Measurements from ENCODE around the gene PLEKHM1. TPM values are rescaled to one million over a fixed set of nuclear protein-coding genes. Genes with fewer than 3 reads are reported as not detected.
A peak's percentile ranks its signal among the peaks of the same experiment; 100 is the strongest.
"Not testable (repeated sequence)": the region's sequence is repeated elsewhere in the genome, so short reads cannot be mapped to it uniquely, and the experiment has no call there.

The PLEKHM1 gene
- polyA plus RNA-seq, 3 donors from 2014 or later = 7.9 to 34.3 (median 13.6) TPM

GRCh38 chr17:45483591-45484216, 6.8 kb downstream of the PLEKHM1 start:
- H3K4me3 Mint-ChIP-seq; H3K9me3 Mint-ChIP-seq; H3K27me3 Mint-ChIP-seq (ENCODE audit: low read depth in 3 of 3); DNase-seq; H3K36me3 Mint-ChIP-seq: not testable (repeated sequence)
- Mint-ChIP-seq H3K4me1 (peaks cover 24 to 25% of the 10 kb centered on the region in 2 donors), H3K27ac (peak overlapping the region in 1 of 6 donors; percentile 27)

- peaks cover 21% of the 10 kb centered on the region in 2 donors for H3K4me1 Mint-ChIP-seq
- not testable (repeated sequence) for H3K4me3 Mint-ChIP-seq; H3K27ac Mint-ChIP-seq; H3K9me3 Mint-ChIP-seq; H3K36me3 Mint-ChIP-seq; DNase-seq; H3K27me3 Mint-ChIP-seq (ENCODE audit: low read depth in 3 of 3)
Observed at GRCh38 chr17:45483177-45483576, 7.3 kb downstream of the PLEKHM1 start.

GRCh38 chr17:45482317-45482716, 8.2 kb downstream of the PLEKHM1 start:
- not testable (repeated sequence) for H3K4me3 Mint-ChIP-seq

GRCh38 chr17:45475436-45475835, 15.1 kb downstream of the PLEKHM1 start:
- not testable (repeated sequence) for H3K27ac Mint-ChIP-seq; H3K4me3 Mint-ChIP-seq; DNase-seq; H3K9me3 Mint-ChIP-seq; H3K4me1 Mint-ChIP-seq; H3K27me3 Mint-ChIP-seq (ENCODE audit: low read depth in 3 of 3)
- peaks cover 7 to 16% (median 14%) of the 10 kb centered on the region in 3 donors for H3K36me3 Mint-ChIP-seq

More at GRCh38 chr17:45482317-45482716, 8.2 kb downstream of the PLEKHM1 start:
- H3K4me1 Mint-ChIP-seq = peaks cover 13 to 18% of the 10 kb centered on the region in 2 donors
- not testable (repeated sequence) for H3K9me3 Mint-ChIP-seq; H3K27ac Mint-ChIP-seq; H3K36me3 Mint-ChIP-seq; DNase-seq; H3K27me3 Mint-ChIP-seq (ENCODE audit: low read depth in 3 of 3)

- peaks cover 0 to 11% (median 11%) of the 10 kb centered on the region in 3 donors for H3K36me3 Mint-ChIP-seq
- H3K27me3 Mint-ChIP-seq (ENCODE audit: low read depth in 3 of 3); H3K9me3 Mint-ChIP-seq; H3K4me3 Mint-ChIP-seq; H3K4me1 Mint-ChIP-seq; DNase-seq; H3K27ac Mint-ChIP-seq: not testable (repeated sequence)
Observed at GRCh38 chr17:45472249-45472648, 18.3 kb downstream of the PLEKHM1 start.

- peaks cover 0 to 15% (median 12%) of the 10 kb centered on the region in 3 donors for H3K36me3 Mint-ChIP-seq
- not testable (repeated sequence) for H3K27me3 Mint-ChIP-seq (ENCODE audit: low read depth in 3 of 3); H3K9me3 Mint-ChIP-seq
Observed at GRCh38 chr17:45469204-45469563, 21.3 kb downstream of the PLEKHM1 start.

GRCh38 chr17:45468293-45469203, 22.0 kb downstream of the PLEKHM1 start:
- not testable (repeated sequence) for DNase-seq; H3K9me3 Mint-ChIP-seq; H3K27ac Mint-ChIP-seq; H3K4me1 Mint-ChIP-seq; H3K27me3 Mint-ChIP-seq (ENCODE audit: low read depth in 3 of 3); H3K4me3 Mint-ChIP-seq
- H3K36me3 Mint-ChIP-seq = peaks cover 0 to 15% (median 9%) of the 10 kb centered on the region in 3 donors

More at GRCh38 chr17:45469204-45469563, 21.3 kb downstream of the PLEKHM1 start:
- H3K4me1 Mint-ChIP-seq, DNase-seq, H3K4me3 Mint-ChIP-seq: not testable (repeated sequence)
- H3K27ac Mint-ChIP-seq = peak overlapping the region in 1 of 6 donors; percentile 18

GRCh38 chr17:45461524-45462327, 28.8 kb downstream of the PLEKHM1 start:
- peak; percentile 45 to 52 (median 49) for DNase-seq
- not testable (repeated sequence) for H3K9me3 Mint-ChIP-seq; H3K27me3 Mint-ChIP-seq (ENCODE audit: low read depth in 3 of 3)
- peaks cover 8 to 15% (median 9%) of the 10 kb centered on the region in 3 donors for H3K36me3 Mint-ChIP-seq
- peaks cover 19 to 26% of the 10 kb centered on the region in 2 donors for H3K4me1 Mint-ChIP-seq
- peak overlapping the region; percentile 45 to 73 (median 66) for H3K4me3 Mint-ChIP-seq
- H3K27ac Mint-ChIP-seq = peak overlapping the region; percentile 88 to 95 (median 92)

GRCh38 chr17:45460422-45460821, 30.1 kb downstream of the PLEKHM1 start:
- H3K4me3 Mint-ChIP-seq; H3K27me3 Mint-ChIP-seq (ENCODE audit: low read depth in 3 of 3); H3K9me3 Mint-ChIP-seq; DNase-seq: not testable (repeated sequence)
- H3K4me1 Mint-ChIP-seq = peaks cover 21 to 26% of the 10 kb centered on the region in 2 donors
- H3K27ac Mint-ChIP-seq = peak overlapping the region in 1 of 6 donors; percentile 86
- H3K36me3 Mint-ChIP-seq = peaks cover 8 to 21% (median 12%) of the 10 kb centered on the region in 3 donors

GRCh38 chr17:45454341-45454740, 36.2 kb downstream of the PLEKHM1 start:
- Mint-ChIP-seq H3K4me3 (peak overlapping the region in 4 of 5 donors; percentile 33 to 49 (median 43)), H3K4me1 (peaks cover 24 to 28% of the 10 kb centered on the region in 2 donors), H3K36me3 (peaks cover 17 to 27% (median 17%) of the 10 kb centered on the region in 3 donors), H3K27ac (peak overlapping the region in 4 of 6 donors; percentile 2 to 86 (median 71))
- H3K27me3 Mint-ChIP-seq (ENCODE audit: low read depth in 3 of 3); DNase-seq; H3K9me3 Mint-ChIP-seq: not testable (repeated sequence)

GRCh38 chr17:45453731-45454130, 36.8 kb downstream of the PLEKHM1 start:
- not testable (repeated sequence) for DNase-seq; H3K27ac Mint-ChIP-seq; H3K4me3 Mint-ChIP-seq; H3K9me3 Mint-ChIP-seq; H3K27me3 Mint-ChIP-seq (ENCODE audit: low read depth in 3 of 3)
- Mint-ChIP-seq H3K4me1 (peaks cover 24 to 28% of the 10 kb centered on the region in 2 donors), H3K36me3 (peaks cover 14 to 23% (median 17%) of the 10 kb centered on the region in 3 donors)

- DNase-seq = not testable (repeated sequence)
Observed at GRCh38 chr17:45453225-45453534, 37.3 kb downstream of the PLEKHM1 start.

GRCh38 chr17:45452329-45453224, 37.9 kb downstream of the PLEKHM1 start:
- Mint-ChIP-seq H3K4me1 (peaks cover 24 to 29% of the 10 kb centered on the region in 2 donors), H3K27ac (peak overlapping the region in 4 of 6 donors; percentile 49 to 69 (median 54)), H3K36me3 (peaks cover 14 to 23% (median 17%) of the 10 kb centered on the region in 3 donors), H3K4me3 (peak overlapping the region in 1 of 5 donors; percentile 54)
- H3K9me3 Mint-ChIP-seq; DNase-seq; H3K27me3 Mint-ChIP-seq (ENCODE audit: low read depth in 3 of 3): not testable (repeated sequence)

More at GRCh38 chr17:45453225-45453534, 37.3 kb downstream of the PLEKHM1 start:
- H3K9me3 Mint-ChIP-seq; H3K27me3 Mint-ChIP-seq (ENCODE audit: low read depth in 3 of 3); H3K27ac Mint-ChIP-seq; H3K4me3 Mint-ChIP-seq: not testable (repeated sequence)
- Mint-ChIP-seq H3K4me1 (peaks cover 24 to 29% of the 10 kb centered on the region in 2 donors), H3K36me3 (peaks cover 14 to 23% (median 17%) of the 10 kb centered on the region in 3 donors)
